GM04503 (cell line): ENCODE results near the gene RPTOR.

Experiments used
- DNase-seq: peaks from one replicate; pipeline ENCODE4 v3.0.0-alpha.2; 2012; ENCODE audit warnings: low read depth

RPTOR gene

GRCh38 chr17:80916246-80916645, 371.6 kb downstream of the RPTOR start:
- DNase-seq: no peak

GRCh38 chr17:80917716-80918560, 373.3 kb downstream of the RPTOR start:
- DNase-seq: no peak

GRCh38 chr17:80918731-80919130, 374.1 kb downstream of the RPTOR start:
- no peak for DNase-seq

GRCh38 chr17:80919331-80920311, 375.0 kb downstream of the RPTOR start:
- DNase-seq: no peak

DNA sequence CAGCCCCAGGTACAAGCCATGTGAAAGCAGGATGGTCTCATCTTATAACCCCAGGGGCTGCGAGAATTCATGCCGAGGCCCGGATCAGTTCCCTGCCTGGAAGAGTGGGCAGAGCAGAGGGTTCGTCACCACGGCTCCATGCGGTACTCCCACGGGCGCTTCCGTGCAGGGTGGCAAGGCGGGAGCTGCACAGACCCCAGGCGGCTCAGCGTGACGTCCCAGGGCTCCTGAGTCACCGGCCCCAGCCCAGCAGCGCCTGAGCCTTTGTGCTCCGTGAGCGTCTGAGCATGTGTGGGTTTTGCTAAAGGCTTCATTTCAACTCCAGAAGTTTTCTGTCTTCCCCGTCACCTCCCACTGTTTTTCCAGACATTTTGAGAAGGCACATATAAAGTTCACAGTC, 375.8 kb downstream of the RPTOR start:
- no peak for DNase-seq

GRCh38 chr17:80921159-80921558, 376.5 kb downstream of the RPTOR start:
- no peak for DNase-seq

GRCh38 chr17:80921741-80922579, 377.3 kb downstream of the RPTOR start:
- DNase-seq: no peak

DNA sequence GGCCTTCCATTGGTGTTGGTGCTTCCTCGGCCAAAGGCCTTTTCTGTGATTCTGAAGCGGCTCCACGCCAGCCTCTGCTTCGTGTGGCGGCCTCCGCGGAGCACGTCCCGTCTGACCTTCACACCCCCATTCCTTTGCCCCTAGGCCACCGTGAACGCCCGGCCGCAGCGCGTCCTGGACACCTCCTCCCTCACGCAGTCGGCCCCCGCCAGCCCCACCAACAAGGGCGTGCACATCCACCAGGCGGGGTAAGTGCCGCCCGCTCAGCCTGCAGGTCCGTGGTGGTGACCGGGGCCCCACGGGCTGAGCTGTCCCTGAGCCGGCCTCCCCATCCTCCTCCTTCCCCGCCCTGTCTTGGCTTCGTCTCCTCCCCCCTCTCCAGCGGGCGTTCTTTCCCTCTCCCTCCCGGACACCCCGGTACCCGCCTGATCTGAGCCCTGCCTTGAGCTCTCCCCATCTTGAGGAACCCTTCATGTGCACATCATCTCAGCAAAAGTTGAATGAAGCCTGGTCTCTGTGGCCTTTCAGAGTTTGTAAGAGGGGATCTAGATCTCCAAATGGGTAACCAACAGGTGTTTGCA, 378.0 kb downstream of the RPTOR start:
- no peak for DNase-seq

DNA sequence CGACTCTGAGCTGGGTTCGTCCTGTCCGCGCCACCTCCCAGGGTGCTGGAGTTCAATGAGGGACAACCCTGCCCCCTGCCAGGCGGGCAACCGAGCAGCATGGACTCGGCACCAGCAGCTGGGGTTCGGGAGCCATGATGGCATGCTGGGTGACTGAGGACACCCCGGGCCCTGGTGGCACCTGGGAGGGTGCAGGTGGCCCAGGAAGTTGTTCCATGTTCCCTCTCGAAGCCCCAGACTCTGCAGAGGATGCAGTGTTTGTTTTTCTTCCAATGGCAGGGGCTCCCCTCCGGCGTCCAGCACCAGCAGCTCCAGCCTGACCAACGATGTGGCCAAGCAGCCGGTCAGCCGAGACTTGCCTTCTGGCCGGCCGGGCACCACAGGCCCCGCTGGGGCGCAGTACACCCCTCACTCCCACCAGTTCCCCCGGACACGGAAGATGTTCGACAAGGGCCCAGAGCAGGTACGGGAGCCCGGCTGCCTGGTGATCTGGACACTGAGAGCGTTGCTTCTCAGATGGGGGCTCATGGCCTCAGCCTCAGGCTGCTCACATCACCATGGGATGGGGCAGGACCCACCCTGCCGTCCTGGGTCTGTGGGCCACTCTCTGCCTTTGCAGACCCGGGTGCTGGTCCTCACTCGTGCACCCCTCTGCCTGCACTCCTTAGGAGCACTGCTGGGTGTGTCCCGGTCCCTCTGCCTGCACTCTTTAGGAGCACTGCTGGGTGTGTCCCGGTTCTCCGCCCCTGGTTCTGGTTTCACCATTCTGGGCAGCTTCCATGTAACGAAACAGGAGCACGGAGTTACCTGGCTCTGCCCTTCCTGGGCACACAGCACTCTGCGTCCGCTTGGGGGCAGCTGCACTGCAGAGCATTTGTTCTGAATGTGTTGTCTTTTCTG, 378.8 kb downstream of the RPTOR start:
- DNase-seq: no peak

DNA sequence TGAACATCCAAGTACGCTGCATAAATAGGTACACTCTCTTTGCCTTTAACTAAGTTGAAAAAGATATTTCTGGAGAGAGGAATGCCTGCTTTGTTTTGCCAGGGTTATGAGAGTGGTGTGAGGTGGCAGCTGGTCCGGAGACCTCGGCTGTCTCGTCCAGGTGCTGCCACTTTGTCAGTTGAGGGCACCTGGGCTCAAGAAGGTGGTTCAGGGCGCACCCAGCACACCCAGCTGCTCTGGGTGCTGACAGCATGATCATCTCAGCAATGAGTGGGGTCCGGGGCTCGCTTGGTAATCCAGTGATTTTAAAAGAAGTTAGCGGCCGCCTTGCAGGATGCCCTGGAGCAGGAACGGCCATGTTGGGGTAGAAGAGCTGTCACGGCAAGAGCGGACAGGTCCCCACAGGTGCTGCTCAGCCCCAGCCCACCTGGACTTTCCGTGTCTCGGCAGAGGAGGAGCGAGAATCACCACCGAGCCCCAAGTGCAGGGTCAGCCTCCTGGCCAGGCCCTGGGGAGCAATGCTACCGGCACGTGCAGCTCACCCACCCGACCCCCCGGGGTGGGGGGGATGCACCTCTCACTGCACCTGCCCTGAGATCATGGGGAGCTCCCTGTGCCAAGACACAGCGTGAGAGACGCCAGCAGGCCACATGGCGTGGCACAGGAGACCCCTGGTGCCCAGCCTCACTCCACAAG, 379.6 kb downstream of the RPTOR start:
- DNase-seq: no peak

GRCh38 chr17:80924807-80925610, 380.4 kb downstream of the RPTOR start:
- no peak for DNase-seq

GRCh38 chr17:80925688-80926335, 381.2 kb downstream of the RPTOR start:
- no peak for DNase-seq

DNA sequence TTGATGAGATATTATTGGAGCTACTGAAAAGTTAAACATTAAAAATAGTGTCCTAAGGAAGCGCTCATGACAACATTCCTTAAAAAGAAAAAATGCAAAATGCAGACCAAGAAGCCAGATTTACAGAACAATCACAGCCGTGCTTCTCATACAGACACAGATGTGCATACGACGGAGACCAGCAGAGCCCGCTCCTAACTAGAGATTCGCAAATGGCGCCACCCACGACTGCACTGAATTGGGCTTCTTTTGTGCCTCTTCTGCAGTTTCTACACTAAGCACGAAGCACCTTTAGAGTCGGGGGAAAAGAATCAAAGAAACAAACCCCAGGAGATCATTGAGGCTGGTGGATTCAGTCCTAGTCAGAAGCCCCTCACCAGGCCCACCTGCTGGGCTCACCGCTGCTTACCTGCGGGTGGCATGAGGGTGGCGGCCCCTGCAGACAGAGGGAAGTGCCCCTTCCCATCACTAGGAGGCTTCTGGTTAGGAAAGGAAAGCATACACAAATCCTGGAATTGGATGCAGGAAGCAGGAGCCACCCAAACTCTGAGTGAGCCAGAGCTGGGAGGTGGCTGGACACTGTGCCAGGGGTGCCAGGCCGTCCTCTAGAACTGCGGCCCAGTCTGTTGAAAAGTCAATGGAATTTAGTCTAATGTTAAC, 382.1 kb downstream of the RPTOR start:
- DNase-seq: no peak

DNA sequence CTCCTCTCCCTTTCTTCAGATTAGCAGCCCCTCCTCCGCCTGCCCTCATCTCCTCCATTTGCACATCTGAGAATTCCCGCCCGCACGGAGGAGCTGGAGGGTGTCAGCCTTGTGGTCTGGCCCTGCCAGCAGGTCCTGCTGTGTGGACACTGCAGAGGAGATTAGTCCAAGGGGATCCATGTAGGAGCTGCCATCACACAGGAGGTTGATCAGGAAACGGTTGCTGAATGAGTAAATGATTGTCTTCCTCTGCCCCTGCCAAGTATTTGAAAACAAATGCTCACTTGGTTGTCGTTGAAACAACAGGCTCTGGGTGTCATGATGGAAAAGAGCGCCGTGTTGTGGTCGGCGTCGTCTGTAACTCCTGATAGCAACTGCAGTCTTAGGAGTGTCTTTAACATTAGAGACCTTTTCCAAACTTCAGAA, 383.2 kb downstream of the RPTOR start:
- DNase-seq: no peak

DNA sequence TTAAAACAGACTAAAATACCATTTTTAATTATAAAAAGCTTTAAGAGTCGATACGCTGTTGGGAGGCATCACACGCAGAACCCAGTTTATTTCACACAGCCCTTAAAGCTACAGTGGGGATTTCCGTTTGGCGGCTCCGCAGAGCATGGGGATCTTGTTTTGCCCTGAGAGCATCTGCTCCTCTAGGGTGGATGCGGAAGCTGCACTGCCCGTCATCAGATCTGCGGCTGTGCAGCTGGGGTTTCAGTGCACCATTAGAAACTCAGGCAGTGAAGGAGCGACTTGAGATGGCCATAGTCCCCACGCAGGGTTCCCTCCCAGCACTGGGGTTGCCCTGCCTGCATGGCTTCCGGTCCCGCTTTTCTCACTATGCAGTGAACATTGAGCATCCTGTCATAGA, 384.8 kb downstream of the RPTOR start:
- DNase-seq: no peak

- DNase-seq: no peak
Measured at GRCh38 chr17:80930335-80931279, 386.0 kb downstream of the RPTOR start.
